ENCODE results near the gene TBL1Y.

The TBL1Y gene

DNA sequence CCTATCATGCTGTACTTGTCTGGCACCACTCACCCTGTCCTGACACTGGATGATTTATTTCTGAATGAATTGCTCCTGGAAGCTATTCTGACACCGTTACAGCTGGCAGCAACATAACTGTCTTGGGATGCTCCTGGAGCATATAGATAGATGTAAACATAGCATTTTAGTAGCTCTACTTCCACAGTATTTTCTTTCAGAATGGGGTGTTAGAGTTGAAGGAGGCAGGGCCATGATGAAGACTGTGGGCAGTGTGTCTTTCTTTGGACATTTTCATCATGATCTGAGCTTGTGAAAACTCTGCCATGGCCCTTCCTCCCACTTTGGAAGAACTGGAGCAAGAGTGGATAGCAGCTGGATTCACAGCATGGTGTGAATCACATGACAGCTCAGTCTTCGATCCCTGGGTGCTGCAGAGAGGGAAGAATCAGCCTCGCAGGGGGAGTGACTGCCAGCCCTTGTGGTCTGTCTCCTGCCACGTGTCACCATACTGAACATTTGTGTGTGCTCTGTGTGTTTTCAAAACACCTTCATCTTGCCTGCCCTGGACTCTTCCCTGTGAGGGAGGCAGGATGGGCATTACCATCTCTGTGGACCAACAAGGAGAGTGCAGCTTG lies 61.9 kb downstream of the TBL1Y start:
- Histone ChIP-seq H3K4me3 (ENCODE audit: low read depth, low read length) (no peak overlapping the region), H3K27ac (ENCODE audit: low read depth, low read length) (no peak overlapping the region), H3K36me3 (ENCODE audit: insufficient read depth, low read length) (no peaks in the 10 kb centered on the region), H3K4me1 (ENCODE audit: control insufficient read depth, insufficient read depth, low read length, unreplicated experiment) (no peaks in the 10 kb centered on the region), H3K27me3 (ENCODE audit: insufficient read depth, low read length) (no peaks in the 10 kb centered on the region), H2AFZ (ENCODE audit: low read length, unreplicated experiment) (no peak overlapping the region), H3K79me2 (ENCODE audit: control insufficient read depth, insufficient read depth, low read length, unreplicated experiment) (no peaks in the 10 kb centered on the region)

DNA sequence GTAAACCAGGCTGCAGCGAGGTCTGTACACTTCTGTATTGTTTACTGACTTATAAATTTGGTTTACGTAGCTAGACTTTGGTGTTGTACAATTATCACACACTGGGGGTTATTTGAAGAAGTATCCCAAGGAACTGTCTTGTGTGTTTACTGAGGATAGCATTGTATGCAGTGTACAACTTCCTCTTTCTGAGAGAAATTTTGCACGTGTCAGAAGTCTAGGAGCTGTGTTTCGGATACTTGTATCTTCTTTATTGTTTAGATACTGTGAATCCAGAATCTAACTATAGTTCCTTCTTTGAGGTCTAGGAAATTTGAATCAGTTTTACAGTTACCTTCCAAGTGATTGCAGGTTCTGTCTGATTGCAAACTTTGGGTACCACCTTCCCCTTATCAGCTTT lies 64.5 kb downstream of the TBL1Y start:
- H3K79me2 ChIP-seq (ENCODE audit: control insufficient read depth, insufficient read depth, low read length, unreplicated experiment), result no peaks in the 10 kb centered on the region
- H2AFZ ChIP-seq (ENCODE audit: low read length, unreplicated experiment), result no peak overlapping the region
- H3K27ac ChIP-seq (ENCODE audit: low read depth, low read length), result no peak overlapping the region
- H3K4me3 ChIP-seq (ENCODE audit: low read depth, low read length), result no peak overlapping the region
- no peaks in the 10 kb centered on the region for H3K27me3 ChIP-seq (ENCODE audit: insufficient read depth, low read length)
- no peaks in the 10 kb centered on the region for H3K4me1 ChIP-seq (ENCODE audit: control insufficient read depth, insufficient read depth, low read length, unreplicated experiment)
- no peaks in the 10 kb centered on the region for H3K36me3 ChIP-seq (ENCODE audit: insufficient read depth, low read length)

DNA sequence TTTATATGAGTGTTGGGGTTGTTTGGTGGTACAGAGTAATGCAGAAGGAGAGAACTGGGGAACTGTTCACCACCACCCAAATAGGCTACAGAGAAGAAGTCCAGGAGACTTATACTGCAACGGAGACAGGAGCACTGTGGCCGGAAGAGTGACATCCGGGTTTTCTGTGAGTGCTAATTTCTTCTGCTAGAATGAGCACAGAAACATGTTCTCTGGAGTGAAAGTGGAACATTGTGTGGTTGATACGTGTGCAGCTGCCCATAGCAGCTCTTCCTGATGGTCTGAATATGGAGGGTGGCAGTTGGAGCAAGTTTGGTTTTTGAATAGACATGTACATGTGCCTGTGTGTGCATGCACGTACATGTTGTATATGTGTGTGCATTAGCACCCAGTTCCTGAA lies 67.3 kb downstream of the TBL1Y start:
- Histone ChIP-seq H2AFZ (ENCODE audit: low read length, unreplicated experiment) (no peak overlapping the region), H3K27me3 (ENCODE audit: insufficient read depth, low read length) (no peaks in the 10 kb centered on the region), H3K4me1 (ENCODE audit: control insufficient read depth, insufficient read depth, low read length, unreplicated experiment) (no peaks in the 10 kb centered on the region), H3K4me3 (ENCODE audit: low read depth, low read length) (no peak overlapping the region), H3K27ac (ENCODE audit: low read depth, low read length) (no peak overlapping the region), H3K79me2 (ENCODE audit: control insufficient read depth, insufficient read depth, low read length, unreplicated experiment) (no peaks in the 10 kb centered on the region), H3K36me3 (ENCODE audit: insufficient read depth, low read length) (no peaks in the 10 kb centered on the region)

DNA sequence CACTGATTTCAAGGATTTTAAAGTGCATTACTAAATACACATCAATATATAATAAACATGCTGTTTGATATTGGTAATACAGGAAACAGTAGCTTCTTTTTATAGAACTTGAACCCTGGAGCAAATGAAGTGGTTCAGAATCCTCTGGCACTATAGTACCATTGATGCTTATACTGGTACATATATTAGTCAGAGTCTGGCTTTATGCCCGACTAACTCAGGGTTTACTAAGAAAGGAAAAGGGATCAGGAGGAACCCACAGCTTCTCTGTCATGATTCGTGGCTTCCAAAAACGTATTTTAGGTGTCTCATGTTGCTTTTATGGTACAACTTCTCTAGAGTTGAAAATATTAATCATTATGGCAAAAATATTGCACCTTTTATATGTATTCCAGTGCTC lies 72.7 kb downstream of the TBL1Y start:
- Histone ChIP-seq H3K27me3 (ENCODE audit: insufficient read depth, low read length) (no peaks in the 10 kb centered on the region), H2AFZ (ENCODE audit: low read length, unreplicated experiment) (no peak overlapping the region), H3K4me1 (ENCODE audit: control insufficient read depth, insufficient read depth, low read length, unreplicated experiment) (no peaks in the 10 kb centered on the region), H3K36me3 (ENCODE audit: insufficient read depth, low read length) (no peaks in the 10 kb centered on the region), H3K27ac (ENCODE audit: low read depth, low read length) (no peak overlapping the region), H3K4me3 (ENCODE audit: low read depth, low read length) (no peak overlapping the region), H3K79me2 (ENCODE audit: control insufficient read depth, insufficient read depth, low read length, unreplicated experiment) (no peaks in the 10 kb centered on the region)

DNA sequence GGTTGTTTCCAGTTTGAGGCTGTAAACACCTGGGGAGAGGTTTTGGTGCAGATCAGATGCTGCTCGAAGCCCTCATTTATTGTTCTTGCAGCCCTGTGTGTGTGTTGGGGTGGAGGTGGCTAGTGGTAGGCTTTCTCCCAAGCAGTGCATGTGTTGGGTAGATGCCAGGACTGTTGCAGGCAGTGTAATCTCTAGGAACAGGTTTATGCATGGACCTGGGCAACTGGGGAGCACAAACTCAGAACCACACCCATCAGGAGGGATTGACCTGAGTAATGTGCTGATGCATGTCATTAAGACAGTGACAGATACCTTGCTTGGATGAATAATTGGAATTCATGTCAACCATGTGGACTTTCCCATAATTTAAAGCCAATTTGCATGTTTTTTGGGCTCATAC lies 77.3 kb downstream of the TBL1Y start:
- H3K36me3 ChIP-seq (ENCODE audit: insufficient read depth, low read length), result no peaks in the 10 kb centered on the region
- no peak overlapping the region for H3K27ac ChIP-seq (ENCODE audit: low read depth, low read length)
- H3K79me2 ChIP-seq (ENCODE audit: control insufficient read depth, insufficient read depth, low read length, unreplicated experiment), result no peaks in the 10 kb centered on the region
- no peaks in the 10 kb centered on the region for H3K4me1 ChIP-seq (ENCODE audit: control insufficient read depth, insufficient read depth, low read length, unreplicated experiment)
- no peak overlapping the region for H2AFZ ChIP-seq (ENCODE audit: low read length, unreplicated experiment)
- no peak overlapping the region for H3K4me3 ChIP-seq (ENCODE audit: low read depth, low read length)
- H3K27me3 ChIP-seq (ENCODE audit: insufficient read depth, low read length), result no peaks in the 10 kb centered on the region

DNA sequence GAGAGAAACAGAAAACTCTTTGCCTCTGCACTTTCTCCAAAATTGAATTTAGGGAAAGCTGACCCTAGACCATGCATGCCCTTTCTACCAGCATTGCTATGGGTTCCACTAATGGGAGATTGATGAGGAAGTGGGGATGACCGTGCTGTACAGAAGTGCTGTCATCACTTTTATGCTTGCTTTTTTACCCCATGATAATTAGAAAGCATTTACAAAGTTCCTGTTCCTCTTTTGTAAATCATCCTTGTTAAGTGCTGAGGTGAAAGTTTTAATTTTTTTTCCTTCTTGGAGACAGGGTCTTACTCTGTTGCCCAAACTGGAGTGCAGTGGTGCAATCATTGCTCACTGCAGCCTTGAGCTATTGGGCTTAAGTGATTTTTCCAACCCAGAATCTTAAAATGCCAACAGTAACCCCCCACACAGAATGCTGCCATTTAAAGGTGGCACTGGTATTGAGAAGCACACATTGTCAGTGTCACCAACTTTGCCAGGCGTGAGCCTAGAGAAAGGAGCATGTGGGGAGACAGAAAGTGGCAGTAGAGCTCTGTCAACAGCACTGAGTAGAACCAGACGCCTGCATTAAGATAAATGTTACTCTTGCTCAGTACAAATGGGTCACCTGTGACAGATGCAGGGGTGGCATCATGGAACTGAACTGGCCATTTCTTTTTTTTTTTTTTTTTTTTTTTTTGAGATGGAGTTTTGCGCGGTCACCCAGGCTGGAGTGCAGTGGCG lies 79.6 kb downstream of the TBL1Y start:
- H3K36me3 ChIP-seq (ENCODE audit: insufficient read depth, low read length), result no peaks in the 10 kb centered on the region
- no peaks in the 10 kb centered on the region for H3K4me1 ChIP-seq (ENCODE audit: control insufficient read depth, insufficient read depth, low read length, unreplicated experiment)
- no peaks in the 10 kb centered on the region for H3K27me3 ChIP-seq (ENCODE audit: insufficient read depth, low read length)
- H3K27ac ChIP-seq (ENCODE audit: low read depth, low read length), result no peak overlapping the region
- no peak overlapping the region for H3K4me3 ChIP-seq (ENCODE audit: low read depth, low read length)
- H3K79me2 ChIP-seq (ENCODE audit: control insufficient read depth, insufficient read depth, low read length, unreplicated experiment), result no peaks in the 10 kb centered on the region
- no peak overlapping the region for H2AFZ ChIP-seq (ENCODE audit: low read length, unreplicated experiment)

DNA sequence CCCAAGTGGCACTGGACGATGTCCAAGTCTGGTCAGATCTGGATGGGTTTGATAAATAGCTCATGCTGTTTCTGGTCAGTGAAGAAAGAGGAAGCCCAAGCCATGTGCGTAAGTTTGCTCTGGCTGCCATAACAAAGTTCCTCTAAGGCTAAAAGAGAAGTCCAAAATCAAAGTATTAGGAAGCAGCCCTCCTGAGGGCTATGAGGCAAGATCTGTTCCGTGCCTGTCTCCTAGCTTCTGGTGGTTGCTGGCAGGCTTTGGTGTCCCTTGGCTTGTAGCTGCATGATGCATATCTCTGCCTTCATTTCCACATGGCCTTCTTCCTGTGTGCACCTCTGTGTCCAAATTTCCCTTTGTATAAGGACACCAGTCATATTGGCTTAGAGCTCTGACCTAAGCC lies 81.5 kb downstream of the TBL1Y start:
- Histone ChIP-seq H3K27ac (ENCODE audit: low read depth, low read length) (no peak overlapping the region), H3K4me3 (ENCODE audit: low read depth, low read length) (no peak overlapping the region), H2AFZ (ENCODE audit: low read length, unreplicated experiment) (no peak overlapping the region), H3K79me2 (ENCODE audit: control insufficient read depth, insufficient read depth, low read length, unreplicated experiment) (no peaks in the 10 kb centered on the region), H3K27me3 (ENCODE audit: insufficient read depth, low read length) (no peaks in the 10 kb centered on the region), H3K36me3 (ENCODE audit: insufficient read depth, low read length) (no peaks in the 10 kb centered on the region), H3K4me1 (ENCODE audit: control insufficient read depth, insufficient read depth, low read length, unreplicated experiment) (no peaks in the 10 kb centered on the region)

DNA sequence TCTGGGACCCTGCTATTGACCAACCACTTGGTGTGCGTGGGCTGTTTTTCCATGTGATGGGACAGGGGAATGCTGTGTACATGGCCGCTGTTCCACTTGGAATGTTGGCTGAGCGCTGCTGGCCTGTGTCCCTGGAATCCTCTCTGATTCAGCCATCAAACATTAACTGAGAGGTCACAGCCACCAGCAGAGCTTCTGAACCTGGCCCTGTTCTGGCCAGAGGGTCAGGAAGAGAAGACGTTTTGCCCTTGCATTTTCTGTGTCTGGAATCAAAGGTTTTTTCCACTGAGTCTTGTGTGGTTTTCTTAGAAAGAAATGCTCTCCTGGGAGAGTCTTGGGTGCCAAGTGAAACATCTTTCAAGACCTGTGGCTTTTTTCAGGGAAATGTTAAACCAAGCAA lies 85.5 kb downstream of the TBL1Y start:
- no peaks in the 10 kb centered on the region for H3K4me1 ChIP-seq (ENCODE audit: control insufficient read depth, insufficient read depth, low read length, unreplicated experiment)
- H3K36me3 ChIP-seq (ENCODE audit: insufficient read depth, low read length), result no peaks in the 10 kb centered on the region
- no peaks in the 10 kb centered on the region for H3K79me2 ChIP-seq (ENCODE audit: control insufficient read depth, insufficient read depth, low read length, unreplicated experiment)
- H2AFZ ChIP-seq (ENCODE audit: low read length, unreplicated experiment), result no peak overlapping the region
- H3K4me3 ChIP-seq (ENCODE audit: low read depth, low read length), result no peak overlapping the region
- no peaks in the 10 kb centered on the region for H3K27me3 ChIP-seq (ENCODE audit: insufficient read depth, low read length)
- no peak overlapping the region for H3K27ac ChIP-seq (ENCODE audit: low read depth, low read length)

DNA sequence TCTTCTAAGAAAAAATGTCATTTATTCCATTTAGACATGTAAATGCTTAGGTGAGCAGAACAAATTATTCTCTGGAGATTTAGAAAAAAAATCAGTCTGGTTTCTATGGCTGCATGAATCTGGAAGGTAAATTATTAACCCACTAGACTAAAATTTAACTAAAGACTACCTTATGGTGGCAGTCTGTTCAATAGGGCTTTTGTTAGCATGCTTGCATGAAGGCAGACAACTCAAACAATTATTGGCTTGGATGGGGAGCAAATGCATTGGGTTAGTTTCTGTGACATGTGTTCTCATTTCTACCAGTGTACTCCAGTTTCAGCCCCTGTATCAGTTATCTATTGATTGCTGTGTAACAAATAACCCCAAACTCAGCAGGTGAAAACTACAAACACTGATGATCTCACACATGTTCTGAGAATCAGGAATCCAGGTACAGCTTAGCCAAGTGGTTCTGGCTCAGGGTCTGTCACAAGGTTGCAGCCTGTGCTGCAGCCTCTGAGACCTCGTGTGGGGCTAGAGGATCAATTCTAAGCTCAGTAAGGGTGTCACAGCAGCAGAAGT lies 87.1 kb downstream of the TBL1Y start:
- no peaks in the 10 kb centered on the region for H3K27me3 ChIP-seq (ENCODE audit: insufficient read depth, low read length)
- no peak overlapping the region for H3K4me3 ChIP-seq (ENCODE audit: low read depth, low read length)
- no peaks in the 10 kb centered on the region for H3K4me1 ChIP-seq (ENCODE audit: control insufficient read depth, insufficient read depth, low read length, unreplicated experiment)
- no peak overlapping the region for H3K27ac ChIP-seq (ENCODE audit: low read depth, low read length)
- no peak overlapping the region for H2AFZ ChIP-seq (ENCODE audit: low read length, unreplicated experiment)
- no peaks in the 10 kb centered on the region for H3K36me3 ChIP-seq (ENCODE audit: insufficient read depth, low read length)
- H3K79me2 ChIP-seq (ENCODE audit: control insufficient read depth, insufficient read depth, low read length, unreplicated experiment), result no peaks in the 10 kb centered on the region

DNA sequence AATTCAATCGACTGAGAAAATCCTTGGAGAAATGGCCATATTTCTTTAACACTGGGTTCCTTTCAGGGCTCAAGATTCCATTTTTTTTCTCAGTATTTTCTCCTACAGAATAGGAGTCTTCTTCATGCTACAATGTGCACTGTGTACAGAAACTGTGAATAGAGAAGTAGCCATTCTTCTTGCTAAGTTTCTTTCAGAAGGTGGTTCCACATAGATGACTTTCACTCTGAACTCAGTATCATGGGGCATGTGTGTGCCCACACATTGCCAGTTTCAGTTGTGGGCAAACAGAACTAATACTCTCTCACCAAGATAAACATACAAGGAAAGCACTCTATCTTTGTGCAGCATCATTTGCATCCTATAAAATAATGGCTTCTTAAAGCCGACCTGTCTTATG lies 89.4 kb downstream of the TBL1Y start:
- H3K4me1 ChIP-seq (ENCODE audit: control insufficient read depth, insufficient read depth, low read length, unreplicated experiment), result no peaks in the 10 kb centered on the region
- no peaks in the 10 kb centered on the region for H3K36me3 ChIP-seq (ENCODE audit: insufficient read depth, low read length)
- no peak overlapping the region for H3K4me3 ChIP-seq (ENCODE audit: low read depth, low read length)
- H3K79me2 ChIP-seq (ENCODE audit: control insufficient read depth, insufficient read depth, low read length, unreplicated experiment), result no peaks in the 10 kb centered on the region
- H3K27me3 ChIP-seq (ENCODE audit: insufficient read depth, low read length), result no peaks in the 10 kb centered on the region
- no peak overlapping the region for H2AFZ ChIP-seq (ENCODE audit: low read length, unreplicated experiment)
- no peak overlapping the region for H3K27ac ChIP-seq (ENCODE audit: low read depth, low read length)

DNA sequence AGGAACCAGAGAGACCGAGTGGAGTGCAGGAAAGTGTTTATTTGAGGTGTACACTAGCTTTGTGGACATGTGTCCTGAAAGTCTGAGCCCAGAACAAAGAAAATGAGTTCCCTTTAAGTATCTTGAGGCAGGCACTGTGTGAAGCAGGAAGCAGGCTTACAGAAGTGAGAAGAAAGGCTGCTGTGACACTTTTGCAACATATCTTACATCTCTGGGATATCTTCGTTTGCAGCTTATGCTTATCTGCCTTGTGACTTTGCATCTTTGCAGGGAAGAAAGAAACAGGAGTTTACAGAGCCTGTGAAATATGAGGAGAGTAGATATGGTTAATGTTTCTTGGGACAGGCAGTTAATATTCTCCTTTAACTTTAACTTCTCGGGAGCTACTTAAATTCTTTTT lies 92.1 kb downstream of the TBL1Y start:
- no peaks in the 10 kb centered on the region for H3K4me1 ChIP-seq (ENCODE audit: control insufficient read depth, insufficient read depth, low read length, unreplicated experiment)
- H2AFZ ChIP-seq (ENCODE audit: low read length, unreplicated experiment), result no peak overlapping the region
- H3K79me2 ChIP-seq (ENCODE audit: control insufficient read depth, insufficient read depth, low read length, unreplicated experiment), result no peaks in the 10 kb centered on the region
- no peaks in the 10 kb centered on the region for H3K27me3 ChIP-seq (ENCODE audit: insufficient read depth, low read length)
- H3K4me3 ChIP-seq (ENCODE audit: low read depth, low read length), result no peak overlapping the region
- no peak overlapping the region for H3K27ac ChIP-seq (ENCODE audit: low read depth, low read length)
- H3K36me3 ChIP-seq (ENCODE audit: insufficient read depth, low read length), result no peaks in the 10 kb centered on the region

All from ACC112 (cell line).